ENCODE results near the gene AREL1. TPM values are rescaled to one million over a fixed set of nuclear protein-coding genes. Genes with fewer than 3 reads are reported as not detected.

Gene AREL1
- total RNA-seq, 1 donor from 2014 or later, result 43.5 TPM

DNA sequence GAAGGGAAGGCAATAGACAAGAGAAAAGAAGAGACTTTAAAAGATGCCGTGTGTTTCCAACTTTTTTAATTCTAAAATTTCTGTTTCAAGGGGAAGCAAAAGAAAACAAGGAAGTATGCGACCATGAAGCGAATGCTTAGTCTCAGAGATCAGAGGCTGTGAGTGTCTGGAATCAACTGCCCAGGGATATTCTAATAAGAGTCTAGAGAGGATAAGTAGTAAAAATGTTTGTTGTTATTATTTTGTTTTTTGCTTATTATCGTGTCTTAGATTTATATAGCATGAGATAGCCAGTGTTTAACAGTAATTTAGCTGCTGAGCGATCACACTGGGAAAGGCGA is 485 bp upstream of the AREL1 start:
- peaks cover 23% of the 10 kb centered on the region for H3K36me3 Mint-ChIP-seq (ENCODE audit: low read depth)
- peak overlapping the region; percentile 89 for H3K27ac Mint-ChIP-seq
- peak overlapping the region; percentile 92 for H3K4me3 Mint-ChIP-seq
- H3K9me3 Mint-ChIP-seq, result no peaks in the 10 kb centered on the region
- H3K27me3 Mint-ChIP-seq, result no peaks in the 10 kb centered on the region
- H3K4me1 Mint-ChIP-seq, result peaks cover 34% of the 10 kb centered on the region
- DNase-seq, result no peak
- intact Hi-C loops (cut with micrococcal nuclease), result loop anchor here (1.0 to 5.0 kb wide), 4 partner anchors 50 to 169 kb away; partner anchors contain the start of genes DLST, LTBP2 and YLPM1

GRCh38 chr14:74711651-74712050 is 1.2 kb downstream of the AREL1 start:
- Mint-ChIP-seq H3K27me3 (no peaks in the 10 kb centered on the region), H3K27ac (no peak overlapping the region), H3K36me3 (ENCODE audit: low read depth) (peaks cover 18% of the 10 kb centered on the region), H3K9me3 (no peaks in the 10 kb centered on the region), H3K4me1 (peaks cover 36% of the 10 kb centered on the region), H3K4me3 (peak overlapping the region; percentile 92)
- intact Hi-C loops (cut with micrococcal nuclease), result loop anchor here (5.0 kb wide), 3 partner anchors 99 to 171 kb away; partner anchors contain the start of genes DLST and LTBP2
- DNase-seq, result no peak

DNA sequence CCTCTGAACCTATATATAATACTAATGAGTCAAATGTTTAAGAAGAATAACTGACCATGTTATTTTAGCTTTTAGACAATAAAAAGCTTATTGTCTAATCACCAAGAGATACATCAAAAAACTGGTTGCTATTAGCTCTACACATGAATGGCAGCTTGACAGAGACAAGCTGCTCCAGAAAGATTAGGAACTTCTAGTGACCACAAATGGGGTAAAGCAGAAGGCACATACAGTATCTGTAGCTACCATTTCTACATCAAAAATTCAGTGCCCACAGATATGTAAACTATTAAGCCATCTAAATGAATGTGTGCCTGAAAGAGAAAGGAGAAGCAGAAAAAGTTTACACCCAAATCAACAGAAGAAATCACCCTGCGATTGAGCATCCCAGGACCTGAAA is 2.4 kb downstream of the AREL1 start:
- H3K27ac Mint-ChIP-seq, result no peak overlapping the region
- intact Hi-C loops (cut with micrococcal nuclease), result loop anchor here (5.0 kb wide), 3 partner anchors 98 to 172 kb away; partner anchors contain the start of genes DLST and LTBP2

GRCh38 chr14:74705613-74706500 is 7.0 kb downstream of the AREL1 start:
- Mint-ChIP-seq H3K27ac (no peak overlapping the region), H3K27me3 (no peaks in the 10 kb centered on the region)

More for the DNA sequence above, 2.4 kb downstream of the AREL1 start:
- H3K4me1 Mint-ChIP-seq, result peaks cover 32% of the 10 kb centered on the region
- no peak overlapping the region for H3K4me3 Mint-ChIP-seq
- peaks cover 10% of the 10 kb centered on the region for H3K36me3 Mint-ChIP-seq (ENCODE audit: low read depth)
- no peaks in the 10 kb centered on the region for H3K27me3 Mint-ChIP-seq
- H3K9me3 Mint-ChIP-seq, result no peaks in the 10 kb centered on the region
- no peak for DNase-seq

GRCh38 chr14:74704656-74705055 is 8.2 kb downstream of the AREL1 start:
- Mint-ChIP-seq H3K27ac (no peak overlapping the region), H3K4me1 (peaks cover 15% of the 10 kb centered on the region)

More at GRCh38 chr14:74705613-74706500, 7.0 kb downstream of the AREL1 start:
- peaks cover 8% of the 10 kb centered on the region for H3K9me3 Mint-ChIP-seq
- H3K4me3 Mint-ChIP-seq, result no peak overlapping the region
- intact Hi-C loops (cut with micrococcal nuclease), result no loop called here
- peaks cover 29% of the 10 kb centered on the region for H3K36me3 Mint-ChIP-seq (ENCODE audit: low read depth)
- H3K4me1 Mint-ChIP-seq, result peaks cover 24% of the 10 kb centered on the region
- DNase-seq, result no peak

DNA sequence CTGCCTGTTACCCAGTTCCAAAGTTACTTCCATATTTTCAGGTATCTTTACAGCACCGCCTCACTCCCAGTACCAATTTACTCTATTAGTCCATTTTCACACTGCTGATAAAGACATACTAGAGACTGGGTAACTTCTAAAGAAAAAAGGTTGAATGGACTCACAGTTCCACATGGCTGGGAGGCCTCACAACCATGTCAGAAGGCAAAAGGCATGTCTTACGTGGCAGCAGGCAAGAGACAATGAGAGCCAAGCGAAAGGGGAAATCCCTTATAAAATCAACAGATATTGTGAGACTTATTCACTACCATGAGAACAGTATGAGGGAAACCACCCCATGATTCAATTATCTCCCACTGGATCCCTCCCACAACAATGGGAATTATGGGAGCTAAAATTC is 9.8 kb downstream of the AREL1 start:
- Mint-ChIP-seq H3K27me3 (no peaks in the 10 kb centered on the region), H3K27ac (no peak overlapping the region), H3K36me3 (ENCODE audit: low read depth) (peaks cover 32% of the 10 kb centered on the region), H3K9me3 (peaks cover 8% of the 10 kb centered on the region), H3K4me1 (peaks cover 12% of the 10 kb centered on the region), H3K4me3 (no peak overlapping the region)
- intact Hi-C loops (cut with micrococcal nuclease), result no loop called here
- DNase-seq, result no peak

More at GRCh38 chr14:74704656-74705055, 8.2 kb downstream of the AREL1 start:
- H3K9me3 Mint-ChIP-seq, result peaks cover 8% of the 10 kb centered on the region
- no peak for DNase-seq
- no peaks in the 10 kb centered on the region for H3K27me3 Mint-ChIP-seq
- peaks cover 31% of the 10 kb centered on the region for H3K36me3 Mint-ChIP-seq (ENCODE audit: low read depth)
- intact Hi-C loops (cut with micrococcal nuclease), result no loop called here
- H3K4me3 Mint-ChIP-seq, result no peak overlapping the region

DNA sequence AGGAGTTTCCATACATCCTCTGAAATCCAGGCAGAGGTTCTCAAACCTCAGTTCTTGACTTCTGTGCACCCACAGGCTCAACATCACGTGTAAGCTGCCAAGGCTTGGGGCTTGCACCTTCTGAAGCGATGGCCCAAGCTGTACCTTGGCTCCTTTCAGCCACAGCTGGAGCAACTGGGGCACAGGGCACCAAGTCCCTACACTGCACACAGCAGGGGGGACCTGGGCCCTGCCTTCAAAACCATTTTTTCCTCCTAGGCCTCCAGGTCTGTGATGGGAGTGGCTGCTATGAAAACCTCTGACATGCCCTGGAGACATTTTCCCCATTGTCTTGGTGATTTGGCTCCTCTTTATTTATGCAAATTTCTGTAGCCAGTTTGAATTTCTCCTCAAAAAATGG is 10.6 kb downstream of the AREL1 start:
- intact Hi-C loops (cut with micrococcal nuclease), result no loop called here
- Mint-ChIP-seq H3K27ac (no peak overlapping the region), H3K4me3 (no peak overlapping the region), H3K27me3 (no peaks in the 10 kb centered on the region), H3K9me3 (peaks cover 8% of the 10 kb centered on the region), H3K36me3 (ENCODE audit: low read depth) (peaks cover 32% of the 10 kb centered on the region), H3K4me1 (peaks cover 11% of the 10 kb centered on the region)
- no peak for DNase-seq

DNA sequence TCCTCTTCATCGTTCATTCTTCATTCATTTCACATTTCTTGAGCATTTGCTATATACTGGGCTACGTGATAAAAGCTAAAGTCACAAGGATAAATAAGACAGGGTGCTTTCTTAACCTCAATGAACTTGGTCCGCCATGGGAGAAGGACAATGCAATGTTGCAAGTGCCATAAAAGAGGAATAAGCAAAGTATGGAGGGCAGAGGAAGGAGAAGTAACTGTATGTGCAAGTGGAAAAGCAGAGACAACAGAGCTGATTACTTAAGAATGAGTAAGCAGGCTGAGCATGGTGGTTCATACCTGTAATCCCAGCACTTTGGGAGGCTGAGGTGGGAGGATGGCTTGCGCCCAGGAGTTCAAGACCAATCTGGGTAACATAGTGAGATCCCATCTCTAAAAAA is 14.4 kb downstream of the AREL1 start:
- peaks cover 32% of the 10 kb centered on the region for H3K36me3 Mint-ChIP-seq (ENCODE audit: low read depth)
- peaks cover 8% of the 10 kb centered on the region for H3K9me3 Mint-ChIP-seq
- intact Hi-C loops (cut with micrococcal nuclease), result no loop called here
- DNase-seq, result no peak
- H3K4me1 Mint-ChIP-seq, result peaks cover 11% of the 10 kb centered on the region
- no peak overlapping the region for H3K27ac Mint-ChIP-seq
- no peak overlapping the region for H3K4me3 Mint-ChIP-seq
- no peaks in the 10 kb centered on the region for H3K27me3 Mint-ChIP-seq

DNA sequence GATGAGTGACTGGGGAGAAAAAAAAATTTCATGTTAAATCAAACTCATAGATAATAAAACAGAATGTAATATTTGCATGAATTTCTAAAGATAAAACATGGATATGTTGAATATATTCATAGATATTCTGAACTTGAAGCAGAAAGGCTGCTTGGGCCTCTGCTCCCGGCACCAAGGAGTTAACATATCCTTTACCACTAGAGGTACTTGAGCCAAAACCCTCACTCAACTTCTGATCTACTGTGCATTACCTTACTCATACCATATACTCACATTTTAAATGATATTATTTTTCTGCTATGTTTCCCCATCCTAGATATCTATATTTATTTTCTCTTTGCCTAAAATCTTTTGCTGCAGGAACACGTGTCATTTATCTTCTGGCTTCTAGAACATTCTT is 14.9 kb downstream of the AREL1 start:
- H3K4me3 Mint-ChIP-seq, result no peak overlapping the region

DNA sequence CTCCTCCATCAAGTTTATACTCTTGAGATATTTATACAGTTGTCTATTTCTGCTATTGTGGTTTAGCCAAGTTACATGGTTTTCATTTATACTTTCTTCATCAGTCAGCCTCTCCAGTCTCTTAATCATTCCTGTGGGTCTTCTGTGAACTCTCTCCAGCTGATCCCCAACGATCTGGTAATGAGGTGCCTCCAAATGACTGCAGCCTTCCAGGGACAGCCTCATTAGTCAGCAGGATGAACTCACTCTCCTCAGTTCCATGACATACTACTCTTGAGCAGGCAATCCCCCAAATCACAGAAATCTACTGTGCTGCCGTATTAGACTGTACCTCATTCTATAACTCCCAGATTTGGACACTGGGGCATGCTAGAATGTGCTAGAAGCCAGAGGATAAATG is 15.3 kb downstream of the AREL1 start:
- Mint-ChIP-seq H3K27ac (no peak overlapping the region), H3K36me3 (ENCODE audit: low read depth) (peaks cover 25% of the 10 kb centered on the region), H3K9me3 (peaks cover under 1% of the 10 kb centered on the region), H3K4me1 (peaks cover 8% of the 10 kb centered on the region), H3K27me3 (no peaks in the 10 kb centered on the region), H3K4me3 (no peak overlapping the region)
- no peak for DNase-seq
- intact Hi-C loops (cut with micrococcal nuclease), result no loop called here

More for the DNA sequence above, 14.9 kb downstream of the AREL1 start:
- no peaks in the 10 kb centered on the region for H3K27me3 Mint-ChIP-seq
- peaks cover 10% of the 10 kb centered on the region for H3K4me1 Mint-ChIP-seq
- intact Hi-C loops (cut with micrococcal nuclease), result no loop called here
- DNase-seq, result no peak
- H3K27ac Mint-ChIP-seq, result no peak overlapping the region
- H3K9me3 Mint-ChIP-seq, result peaks cover 5% of the 10 kb centered on the region
- peaks cover 29% of the 10 kb centered on the region for H3K36me3 Mint-ChIP-seq (ENCODE audit: low read depth)

DNA sequence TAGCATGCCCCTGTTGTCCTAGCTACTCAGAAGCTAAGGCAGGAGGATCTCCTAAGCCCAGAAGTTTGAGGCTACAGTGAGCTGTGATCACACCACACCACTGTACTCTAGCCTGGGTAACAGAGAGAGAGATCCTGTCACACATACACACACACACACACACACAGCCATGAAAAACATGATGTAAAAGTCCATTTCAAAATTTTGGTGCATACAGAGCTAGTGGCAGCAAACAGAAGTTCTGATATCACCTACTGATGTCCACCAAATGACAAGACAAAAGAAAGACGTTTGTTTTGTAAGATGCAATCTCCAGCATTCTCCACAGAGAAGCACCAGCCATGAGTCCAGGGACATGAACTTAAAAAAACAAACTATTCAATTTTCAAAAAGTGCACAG is 15.9 kb downstream of the AREL1 start:
- Mint-ChIP-seq H3K4me1 (peaks cover 8% of the 10 kb centered on the region), H3K27me3 (no peaks in the 10 kb centered on the region), H3K36me3 (ENCODE audit: low read depth) (peaks cover 22% of the 10 kb centered on the region), H3K27ac (no peak overlapping the region), H3K4me3 (no peak overlapping the region), H3K9me3 (no peaks in the 10 kb centered on the region)
- DNase-seq, result no peak
- intact Hi-C loops (cut with micrococcal nuclease), result no loop called here

- Mint-ChIP-seq H3K27me3 (no peaks in the 10 kb centered on the region), H3K4me1 (peaks cover 8% of the 10 kb centered on the region), H3K36me3 (ENCODE audit: low read depth) (peaks cover 16% of the 10 kb centered on the region), H3K9me3 (no peaks in the 10 kb centered on the region), H3K27ac (no peak overlapping the region), H3K4me3 (no peak overlapping the region)
- intact Hi-C loops (cut with micrococcal nuclease), result no loop called here
- no peak for DNase-seq
Observed at GRCh38 chr14:74695406-74695805, 17.5 kb downstream of the AREL1 start.

DNA sequence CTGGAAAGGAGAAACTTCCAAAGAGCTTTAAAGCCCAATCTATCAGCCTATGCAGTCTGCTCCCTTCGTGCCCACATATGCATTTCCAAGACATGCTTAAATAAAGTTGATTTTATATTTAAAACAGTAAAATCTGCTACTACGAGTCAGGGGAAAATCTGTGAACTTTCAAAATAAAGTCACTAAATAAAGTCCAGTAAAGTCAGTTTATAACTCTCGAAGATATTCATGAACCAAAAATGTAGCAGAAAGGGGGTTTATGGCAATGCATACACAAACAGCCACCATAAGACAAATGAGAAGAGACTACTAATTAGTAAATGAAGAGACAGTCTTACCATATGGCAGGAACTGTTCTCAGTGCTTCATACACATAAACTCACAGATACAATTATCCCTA is 19.7 kb downstream of the AREL1 start:
- H3K36me3 Mint-ChIP-seq (ENCODE audit: low read depth), result peaks cover 24% of the 10 kb centered on the region
- no peaks in the 10 kb centered on the region for H3K27me3 Mint-ChIP-seq
- intact Hi-C loops (cut with micrococcal nuclease), result no loop called here
- no peak overlapping the region for H3K27ac Mint-ChIP-seq
- H3K9me3 Mint-ChIP-seq, result no peaks in the 10 kb centered on the region
- peaks cover 6% of the 10 kb centered on the region for H3K4me1 Mint-ChIP-seq
- DNase-seq, result no peak
- no peak overlapping the region for H3K4me3 Mint-ChIP-seq

GRCh38 chr14:74691456-74691855 is 21.4 kb downstream of the AREL1 start:
- intact Hi-C loops (cut with micrococcal nuclease), result no loop called here
- H3K9me3 Mint-ChIP-seq, result no peaks in the 10 kb centered on the region
- peaks cover 23% of the 10 kb centered on the region for H3K36me3 Mint-ChIP-seq (ENCODE audit: low read depth)
- DNase-seq, result no peak
- no peaks in the 10 kb centered on the region for H3K27me3 Mint-ChIP-seq
- H3K27ac Mint-ChIP-seq, result no peak overlapping the region
- no peak overlapping the region for H3K4me3 Mint-ChIP-seq
- H3K4me1 Mint-ChIP-seq, result peaks cover 5% of the 10 kb centered on the region

Measured in activated CD4-positive, alpha-beta T cell treated with anti-CD3 and anti-CD28 coated beads, Interleukin-2, amount 10 ng/mL, durations not matched to agents 24 days and 14 days (primary cell).